ENCODE data around the gene NAV2.

- TF ChIP-seq POLR2A (IDR thresholded peaks at IDR 0.05; ENCODE audit: low read length): no peak
- no peak for TF ChIP-seq GATA1 (IDR thresholded peaks at IDR 0.05; ENCODE audit: low read depth, low read length)
Observed at GRCh38 chr11:19879307-19880087, 166.9 kb downstream of the NAV2 start.

All from erythroblast (primary cell).